CD14-positive monocyte (primary cell): ENCODE data around the gene SETBP1. TPM values are rescaled to one million over a fixed set of nuclear protein-coding genes. Genes with fewer than 3 reads are reported as not detected.

ENCODE experiments used
- DNase-seq, 3 donors: peaks; one replicate each; pipeline ENCODE4 v3.0.0-alpha.2; 2011 to 2022
- H2AFZ ChIP-seq: 2 replicates; pipeline ENCODE4 v1.6.0; 2012; ENCODE audit warnings: mild to moderate bottlenecking, low read depth, low read length, inconsistent platforms; ENCODE audit not compliant: insufficient read depth, poor library complexity, severe bottlenecking
- H3K27ac ChIP-seq, 2 donors: 1 replicate in 1 of 2; 2 replicates in 1 of 2; pipeline ENCODE4 v1.5.1; 2012 to 2013; ENCODE audit warnings: low read length in 2 of 2, control low read depth in 1 of 2, inconsistent platforms in 1 of 2, low read depth in 1 of 2, mild to moderate bottlenecking in 1 of 2
- H3K27me3 ChIP-seq, 2 donors: one replicate each; pipeline versions ENCODE4 v1.6.0 to v1.6.1; 2011 to 2013; ENCODE audit warnings: low read length in 2 of 2; ENCODE audit not compliant: control insufficient read depth in 2 of 2, insufficient read depth in 2 of 2
- H3K36me3 ChIP-seq, 2 donors: replicated peaks in 1 of 2; 1 replicate in 1 of 2; 2 replicates in 1 of 2; pipeline versions ENCODE4 v1.5.1 to v1.6.1; 2012 to 2013; ENCODE audit warnings: low read length in 2 of 2, control low read depth in 1 of 2, inconsistent platforms in 1 of 2, mild to moderate bottlenecking in 1 of 2; ENCODE audit not compliant: insufficient read depth in 2 of 2, control insufficient read depth in 1 of 2
- H3K4me1 ChIP-seq, 2 donors: 1 replicate in 1 of 2; 2 replicates in 1 of 2; pipeline versions ENCODE4 v1.5.1 to v1.6.1; 2012 to 2013; ENCODE audit warnings: low read length in 2 of 2, control low read depth in 1 of 2, inconsistent platforms in 1 of 2, mild to moderate bottlenecking in 1 of 2, moderate library complexity in 1 of 2; ENCODE audit not compliant: insufficient read depth in 2 of 2, control insufficient read depth in 1 of 2
- H3K4me2 ChIP-seq: replicated peaks from 2 replicates; pipeline ENCODE3; 2012; ENCODE audit warnings: low read length, moderate library complexity, mild to moderate bottlenecking; ENCODE audit not compliant: poor library complexity, severe bottlenecking; ENCODE audit errors: extremely low read depth
- H3K4me3 ChIP-seq, 3 experiments: fragments of 200-600 bp in 1 of 3; sonication (generic) in 1 of 3; replicated peaks in 1 of 3; 1 replicate in 2 of 3; 2 replicates in 1 of 3; pipeline ENCODE4 v1.5.1; 2011 to 2013; ENCODE audit warnings: low read length in 3 of 3, mild to moderate bottlenecking in 3 of 3, control low read depth in 2 of 3, low read depth in 2 of 3, inconsistent platforms in 1 of 3, moderate library complexity in 1 of 3
- H3K79me2 ChIP-seq: 2 replicates; pipeline ENCODE4 v1.6.0; 2012; ENCODE audit warnings: mild to moderate bottlenecking, control low read depth, inconsistent platforms, low read length, moderate library complexity; ENCODE audit not compliant: insufficient read depth
- H3K9ac ChIP-seq: 2 replicates; pipeline ENCODE4 v1.6.0; 2017; ENCODE audit warnings: low read length, mild to moderate bottlenecking; ENCODE audit not compliant: insufficient read depth, poor library complexity, severe bottlenecking
- H3K9me3 ChIP-seq, 2 donors: replicated peaks in 1 of 2; 1 replicate in 1 of 2; 2 replicates in 1 of 2; pipeline versions ENCODE4 v1.5.1 to v1.6.1; 2012 to 2013; ENCODE audit warnings: low read length in 2 of 2, control low read depth in 1 of 2; ENCODE audit not compliant: control insufficient read depth in 1 of 2, insufficient read depth in 1 of 2
- H4K20me1 ChIP-seq: 2 replicates; pipeline ENCODE4 v1.6.0; 2012; ENCODE audit warnings: mild to moderate bottlenecking, low read length, control low read depth, moderate library complexity; ENCODE audit not compliant: insufficient read depth
- H3K27ac Mint-ChIP-seq, 7 donors: one replicate each; pipeline ENCODE4 v1.8.0; 2020; ENCODE audit warnings: mild to moderate bottlenecking in 7 of 7, mixed read lengths in 7 of 7, moderate library complexity in 6 of 7, inconsistent platforms in 2 of 7
- H3K27me3 Mint-ChIP-seq, 3 donors: one replicate each; pipeline ENCODE4 v1.8.0; 2021 to 2022; ENCODE audit warnings: low read depth in 3 of 3, mild to moderate bottlenecking in 3 of 3, mixed read lengths in 3 of 3, moderate library complexity in 3 of 3, inconsistent platforms in 1 of 3
- H3K36me3 Mint-ChIP-seq, 2 donors: one replicate each; pipeline ENCODE4 v1.8.0; 2020; ENCODE audit warnings: mixed read lengths in 2 of 2, inconsistent platforms in 1 of 2, mild to moderate bottlenecking in 1 of 2
- H3K4me1 Mint-ChIP-seq: one replicate; pipeline ENCODE4 v1.8.0; 2020; ENCODE audit warnings: mild to moderate bottlenecking, mixed read lengths
- H3K4me3 Mint-ChIP-seq, 2 donors: one replicate each; pipeline ENCODE4 v1.8.0; 2020; ENCODE audit warnings: mild to moderate bottlenecking in 2 of 2, mixed read lengths in 2 of 2, moderate library complexity in 1 of 2
- H3K9me3 Mint-ChIP-seq, 7 donors: one replicate each; pipeline ENCODE4 v1.8.0; 2020 to 2022; ENCODE audit warnings: mixed read lengths in 7 of 7, mild to moderate bottlenecking in 6 of 7, moderate library complexity in 6 of 7, inconsistent platforms in 2 of 7
- CTCF ChIP-seq: fragments of 200-600 bp; IDR thresholded peaks from one replicate; pipeline ENCODE4 v1.8.0; 2022; ENCODE audit warnings: antibody characterized with exemption, mild to moderate bottlenecking
- WGBS: methylation state at CpG from one replicate; pipeline ENCODE4 v1.1.5; 2013; ENCODE audit warnings: missing lambda C conversion rate; ENCODE audit not compliant: insufficient coverage; 5-methylcytosine and 5-hydroxymethylcytosine counted together
- intact Hi-C, 2 donors: fragments of 100-400 bp; cut with micrococcal nuclease; formaldehyde crosslinking; loops; one replicate each; pipeline versions ENCODE4 v1.15.0 to v1.15.1; 2023
- polyA plus RNA-seq, 3 donors: library from polyadenylated mRNA; depleted of rRNA in 1 of 3; unstranded in 2 of 3; stranded (reverse) in 1 of 3; fragments of 300-500 nt in 2 of 3; fragments of >200 nt in 1 of 3; fragmentation: Illumina TruSeq in 2 of 3; gene quantifications; 1 replicate in 2 of 3; 2 replicates in 1 of 3; pipeline ENCODE4 v1.2.3, GENCODE V29; 2012 to 2021

Gene SETBP1
- polyA plus RNA-seq, 3 donors: 0.01 to 1.2 TPM; not detected in 1

- Histone ChIP-seq H2AFZ (no peak overlapping the region), H3K4me2 (no peak overlapping the region), H3K4me1 (peaks cover 12 to 14% of the 10 kb centered on the region in 2 donors), H3K9ac (no peak overlapping the region), H3K79me2 (no peaks in the 10 kb centered on the region), H3K9me3 (no peaks in the 10 kb centered on the region), H3K4me3 (no peak overlapping the region), H4K20me1 (no peaks in the 10 kb centered on the region), H3K27ac (no peak overlapping the region), H3K27me3 (peaks cover 7 to 8% of the 10 kb centered on the region in 2 donors), H3K36me3 (no peaks in the 10 kb centered on the region)
- intact Hi-C loops: no loop called here
- Mint-ChIP-seq H3K36me3 (no peaks in the 10 kb centered on the region), H3K9me3 (peaks cover 0 to 2% (median 0%) of the 10 kb centered on the region in 7 donors), H3K4me3 (no peak overlapping the region), H3K4me1 (peaks cover 20% of the 10 kb centered on the region), H3K27me3 (peaks cover 5 to 16% (median 8%) of the 10 kb centered on the region in 3 donors), H3K27ac (no peak overlapping the region)
- no peak for TF ChIP-seq CTCF
- DNase-seq: no peak
- 80% methylated on average over 1 of the region's 2 CpGs for WGBS
Observed at GRCh38 chr18:44853430-44853829, 172.7 kb downstream of the SETBP1 start.

- Histone ChIP-seq H3K9me3 (no peaks in the 10 kb centered on the region), H3K27ac (no peak overlapping the region), H3K4me2 (peak overlapping the region; percentile 1), H3K4me1 (peaks cover 12 to 14% of the 10 kb centered on the region in 2 donors), H4K20me1 (no peaks in the 10 kb centered on the region), H3K79me2 (no peaks in the 10 kb centered on the region), H3K4me3 (no peak overlapping the region), H3K36me3 (no peaks in the 10 kb centered on the region), H3K9ac (no peak overlapping the region), H3K27me3 (peaks cover 8 to 15% of the 10 kb centered on the region in 2 donors), H2AFZ (no peak overlapping the region)
- intact Hi-C loops: no loop called here
- H3K27me3 Mint-ChIP-seq: peaks cover 5 to 12% (median 9%) of the 10 kb centered on the region in 3 donors
- H3K27ac Mint-ChIP-seq: peak overlapping the region in 3 of 7 donors; percentile 0 to 32 (median 19)
- WGBS: 91% methylated on average over 6 of the region's 6 CpGs
- H3K36me3 Mint-ChIP-seq: no peaks in the 10 kb centered on the region
- peaks cover 0 to 1% (median 0%) of the 10 kb centered on the region in 7 donors for H3K9me3 Mint-ChIP-seq
- no peak for DNase-seq
- no peak for TF ChIP-seq CTCF
- no peak overlapping the region for H3K4me3 Mint-ChIP-seq
- peaks cover 20% of the 10 kb centered on the region for H3K4me1 Mint-ChIP-seq
Observed at GRCh38 chr18:44855681-44856080, 175.0 kb downstream of the SETBP1 start.
